Hepatocyte (in vitro differentiated cells): ENCODE results near the gene PON1. TPM values are rescaled to one million over a fixed set of nuclear protein-coding genes. Genes with fewer than 3 reads are reported as not detected.

Experiments used
- DNase-seq: peaks from one replicate; pipeline ENCODE4 v3.0.0-alpha.2; 2016; ENCODE audit warnings: low spot score
- H2AFZ ChIP-seq: fragments of 200-600 bp; sonication (generic); 2 replicates; pipeline ENCODE4 v1.6.0; 2016; ENCODE audit warnings: antibody characterized with exemption, mild to moderate bottlenecking
- H3K27ac ChIP-seq: fragments of 200-600 bp; sonication (generic); 2 replicates; pipeline ENCODE4 v1.5.1; 2016; ENCODE audit warnings: mild to moderate bottlenecking
- H3K27me3 ChIP-seq: fragments of 200-600 bp; sonication (generic); 2 replicates; pipeline ENCODE4 v1.6.1; 2016
- H3K36me3 ChIP-seq: fragments of 200-600 bp; sonication (generic); replicated peaks from 2 replicates; pipeline ENCODE4 v1.5.1; 2016; ENCODE audit warnings: low read depth; ENCODE audit not compliant: insufficient read depth
- H3K4me1 ChIP-seq: fragments of 200-600 bp; sonication (generic); 2 replicates; pipeline ENCODE4 v1.5.1; 2016; ENCODE audit warnings: mild to moderate bottlenecking, moderate library complexity; ENCODE audit not compliant: insufficient read depth
- H3K4me2 ChIP-seq: fragments of 200-600 bp; sonication (generic); 2 replicates; pipeline ENCODE4 v1.6.0; 2016
- H3K4me3 ChIP-seq: fragments of 200-600 bp; sonication (generic); 2 replicates; pipeline ENCODE4 v1.5.1; 2016; ENCODE audit warnings: mild to moderate bottlenecking
- H3K79me2 ChIP-seq: fragments of 200-600 bp; sonication (generic); 2 replicates; pipeline ENCODE4 v1.6.0; 2017; ENCODE audit warnings: mild to moderate bottlenecking
- H3K9me2 ChIP-seq: fragments of 200-600 bp; sonication (generic); replicated peaks from 2 replicates; pipeline ENCODE4 v1.6.0; 2017; ENCODE audit warnings: mild to moderate bottlenecking; ENCODE audit not compliant: insufficient read depth
- H3K9me3 ChIP-seq: fragments of 200-600 bp; sonication (generic); 2 replicates; pipeline ENCODE4 v1.5.1; 2016; ENCODE audit warnings: low read depth, mild to moderate bottlenecking
- H4K20me1 ChIP-seq: fragments of 200-600 bp; sonication (generic); 2 replicates; pipeline ENCODE4 v1.6.0; 2016; ENCODE audit warnings: mild to moderate bottlenecking; ENCODE audit not compliant: insufficient read depth, poor library complexity, severe bottlenecking
- EZH2 ChIP-seq: fragments of 200-600 bp; sonication (generic); IDR thresholded peaks from 2 replicates; pipeline ENCODE4 v1.6.1; 2016; ENCODE audit warnings: antibody characterized with exemption, mild to moderate bottlenecking, borderline replicate concordance
- EZH2phosphoT487 ChIP-seq: fragments of 200-600 bp; sonication (generic); IDR thresholded peaks from one replicate; pipeline ENCODE4 v1.6.1; 2018; ENCODE audit warnings: antibody characterized with exemption, mild to moderate bottlenecking, low read depth, moderate library complexity; ENCODE audit not compliant: unreplicated experiment, severe bottlenecking
- WGBS: methylation state at CpG from one replicate; pipeline ENCODE4 v1.1.6; 2016; ENCODE audit warnings: low lambda C conversion rate; ENCODE audit errors: missing lambda C conversion rate; 5-methylcytosine and 5-hydroxymethylcytosine counted together
- polyA plus RNA-seq: library from polyadenylated mRNA; unstranded; fragments of >200 nt; fragmentation: Nextera tagmentation; extraction: Ambion mirVana; gene quantifications from 2 replicates; pipeline ENCODE4 v1.2.1, GENCODE V29; 2016
- small RNA-seq: library from RNA; depleted of rRNA; stranded (forward); fragments of <200 nt; gene quantifications from one replicate; pipeline ENCODE3, GENCODE V24; 2014
- total RNA-seq: library from RNA; depleted of rRNA; stranded (reverse); fragments of >200 nt; gene quantifications from 2 replicates; pipeline ENCODE4 v1.2.3, GENCODE V29; 2014
- TF ChIP-seq, protein P1 (sequence below): fragments of 200-600 bp; sonication (generic); IDR thresholded peaks from 2 replicates; pipeline ENCODE4 v1.5.1; 2016; ENCODE audit warnings: antibody characterized with exemption, mild to moderate bottlenecking; ENCODE audit not compliant: poor library complexity

The PON1 gene
- total and polyA plus RNA-seq, 2 experiments from 2014 or later = 29.2 to 62.3 TPM

DNA sequence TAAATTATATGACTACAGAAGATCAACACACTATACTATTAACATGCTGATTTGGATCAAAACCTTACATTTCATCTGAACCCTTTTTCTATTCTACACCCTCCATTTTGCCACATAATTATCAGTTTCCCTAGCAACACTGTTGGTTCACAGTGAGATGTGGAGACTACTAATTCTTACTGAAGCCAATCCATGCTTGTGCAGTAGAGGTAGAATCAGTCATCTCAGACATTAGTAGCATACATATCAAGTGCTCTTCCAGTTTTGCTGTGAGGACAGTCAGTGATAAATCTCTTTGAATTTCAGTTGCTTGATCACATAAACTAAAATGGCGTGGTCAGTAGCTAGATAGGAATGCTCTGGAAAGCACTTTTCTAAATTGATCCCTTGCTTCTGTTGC is 70.3 kb downstream of the PON1 start:
- Histone ChIP-seq H3K27me3 (no peaks in the 10 kb centered on the region), H3K79me2 (no peaks in the 10 kb centered on the region), H3K9me3 (no peaks in the 10 kb centered on the region), H4K20me1 (no peaks in the 10 kb centered on the region), H3K9me2 (no peaks in the 10 kb centered on the region), H3K4me1 (no peaks in the 10 kb centered on the region), H2AFZ (no peak overlapping the region), H3K27ac (no peak overlapping the region), H3K4me3 (no peak overlapping the region), H3K4me2 (no peak overlapping the region), H3K36me3 (no peaks in the 10 kb centered on the region)
- DNase-seq = no peak
- TF ChIP-seq, protein P1, sequence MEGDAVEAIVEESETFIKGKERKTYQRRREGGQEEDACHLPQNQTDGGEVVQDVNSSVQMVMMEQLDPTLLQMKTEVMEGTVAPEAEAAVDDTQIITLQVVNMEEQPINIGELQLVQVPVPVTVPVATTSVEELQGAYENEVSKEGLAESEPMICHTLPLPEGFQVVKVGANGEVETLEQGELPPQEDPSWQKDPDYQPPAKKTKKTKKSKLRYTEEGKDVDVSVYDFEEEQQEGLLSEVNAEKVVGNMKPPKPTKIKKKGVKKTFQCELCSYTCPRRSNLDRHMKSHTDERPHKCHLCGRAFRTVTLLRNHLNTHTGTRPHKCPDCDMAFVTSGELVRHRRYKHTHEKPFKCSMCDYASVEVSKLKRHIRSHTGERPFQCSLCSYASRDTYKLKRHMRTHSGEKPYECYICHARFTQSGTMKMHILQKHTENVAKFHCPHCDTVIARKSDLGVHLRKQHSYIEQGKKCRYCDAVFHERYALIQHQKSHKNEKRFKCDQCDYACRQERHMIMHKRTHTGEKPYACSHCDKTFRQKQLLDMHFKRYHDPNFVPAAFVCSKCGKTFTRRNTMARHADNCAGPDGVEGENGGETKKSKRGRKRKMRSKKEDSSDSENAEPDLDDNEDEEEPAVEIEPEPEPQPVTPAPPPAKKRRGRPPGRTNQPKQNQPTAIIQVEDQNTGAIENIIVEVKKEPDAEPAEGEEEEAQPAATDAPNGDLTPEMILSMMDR = no peak
- TF ChIP-seq EZH2phosphoT487 = no peak
- no peak for TF ChIP-seq EZH2
- WGBS = 92% methylated on average over 1 of the region's 1 CpG

DNA sequence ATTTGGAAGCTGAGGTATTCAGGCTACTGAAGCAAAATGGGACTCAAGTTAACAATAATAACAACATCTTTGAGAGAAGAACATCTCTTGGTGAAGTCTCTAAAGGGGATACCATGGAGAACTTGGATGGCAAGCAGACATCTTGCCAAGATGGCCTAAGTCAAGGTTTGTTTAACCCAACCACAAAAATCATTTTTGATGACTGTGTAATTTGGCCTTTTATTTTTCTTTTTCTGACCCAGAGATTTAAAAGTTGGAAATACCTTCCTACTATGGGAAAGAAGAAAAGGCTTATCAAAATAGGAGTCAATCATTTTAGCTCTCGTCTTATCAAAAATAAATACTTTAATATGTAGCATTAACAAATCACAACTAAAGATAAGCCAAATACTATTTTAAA is 72.4 kb downstream of the PON1 start:
- DNase-seq = no peak
- H3K9me2 ChIP-seq = no peaks in the 10 kb centered on the region
- no peak overlapping the region for H3K27ac ChIP-seq
- H4K20me1 ChIP-seq = no peaks in the 10 kb centered on the region
- H3K4me2 ChIP-seq = no peak overlapping the region
- TF ChIP-seq, protein P1 = no peak
- no peak for TF ChIP-seq EZH2
- no peak for TF ChIP-seq EZH2phosphoT487
- H3K4me1 ChIP-seq = no peaks in the 10 kb centered on the region
- no peaks in the 10 kb centered on the region for H3K27me3 ChIP-seq
- no peaks in the 10 kb centered on the region for H3K36me3 ChIP-seq
- no peaks in the 10 kb centered on the region for H3K79me2 ChIP-seq
- H3K4me3 ChIP-seq = no peak overlapping the region
- H3K9me3 ChIP-seq = no peaks in the 10 kb centered on the region
- H2AFZ ChIP-seq = no peak overlapping the region
- 91% methylated on average over 1 of the region's 1 CpG for WGBS

DNA sequence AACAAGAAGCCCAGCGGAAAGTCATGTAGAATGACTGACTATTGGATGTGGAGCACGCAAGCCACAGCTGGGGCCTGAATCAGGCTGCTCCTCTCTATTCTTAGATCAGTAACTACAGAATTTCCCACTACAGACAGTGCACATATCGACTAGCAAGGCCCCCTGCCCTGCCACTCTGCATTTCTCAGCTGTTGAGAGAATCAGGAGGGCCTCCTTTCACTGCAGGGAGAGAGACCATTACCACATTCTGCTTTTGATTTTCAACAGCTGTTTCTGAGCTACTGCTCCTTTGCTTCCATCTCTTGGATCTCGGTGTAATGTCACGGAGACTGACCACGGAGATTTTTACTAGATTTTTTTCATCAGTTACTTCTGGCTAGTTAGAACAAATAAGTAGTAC is 73.8 kb downstream of the PON1 start:
- no peaks in the 10 kb centered on the region for H3K27me3 ChIP-seq
- no peak overlapping the region for H3K4me2 ChIP-seq
- DNase-seq = no peak
- no peaks in the 10 kb centered on the region for H3K9me3 ChIP-seq
- no peaks in the 10 kb centered on the region for H3K36me3 ChIP-seq
- peaks cover 4% of the 10 kb centered on the region for H3K4me1 ChIP-seq
- WGBS = 74% methylated on average over 6 of the region's 6 CpGs
- H3K79me2 ChIP-seq = no peaks in the 10 kb centered on the region
- H3K4me3 ChIP-seq = no peak overlapping the region
- H2AFZ ChIP-seq = no peak overlapping the region
- no peaks in the 10 kb centered on the region for H3K9me2 ChIP-seq
- no peak for TF ChIP-seq EZH2phosphoT487
- TF ChIP-seq, protein P1 = no peak
- H3K27ac ChIP-seq = no peak overlapping the region
- H4K20me1 ChIP-seq = no peaks in the 10 kb centered on the region

Small RNA genes lying within 50 kb of the gene (small RNA-seq; reads per million reads assigned to genes)
- gene AC004022.2 = not detected

Other genes with a start within 250 kb of the PON1 start
- not detected in 2 replicates for gene PON3, start 71.8 kb upstream of the PON1 start, total RNA-seq
- 0.45 and 0.89 TPM in 2 replicates for gene PON3, start 71.8 kb upstream of the PON1 start, polyA plus RNA-seq
- 292 and 337 TPM in 2 replicates for gene PON2, start 110.5 kb upstream of the PON1 start, total RNA-seq
- gene PON2, start 110.5 kb upstream of the PON1 start, polyA plus RNA-seq = 244 and 273 TPM in 2 replicates
- 0.03 and 0.08 TPM in 2 replicates for gene ASB4, start 161.4 kb upstream of the PON1 start, total RNA-seq
- gene ASB4, start 161.4 kb upstream of the PON1 start, polyA plus RNA-seq = 0.35 TPM in 1 of 2 replicates, not detected in the other